Hematopoietic multipotent progenitor cell treated with erythropoietin and hydrocortisone succinate and interleukin-3 and kit ligand, for 8 days (in vitro differentiated cells): ENCODE measurements around the gene KRTAP5-9.
"Not testable (repeated sequence)": the region's sequence is repeated elsewhere in the genome, so short reads cannot be mapped to it uniquely, and the experiment has no call there.

Experiments
- DNase-seq: peaks from one replicate; pipeline ENCODE4 v3.0.0-alpha.2; 2015

Gene KRTAP5-9

DNA sequence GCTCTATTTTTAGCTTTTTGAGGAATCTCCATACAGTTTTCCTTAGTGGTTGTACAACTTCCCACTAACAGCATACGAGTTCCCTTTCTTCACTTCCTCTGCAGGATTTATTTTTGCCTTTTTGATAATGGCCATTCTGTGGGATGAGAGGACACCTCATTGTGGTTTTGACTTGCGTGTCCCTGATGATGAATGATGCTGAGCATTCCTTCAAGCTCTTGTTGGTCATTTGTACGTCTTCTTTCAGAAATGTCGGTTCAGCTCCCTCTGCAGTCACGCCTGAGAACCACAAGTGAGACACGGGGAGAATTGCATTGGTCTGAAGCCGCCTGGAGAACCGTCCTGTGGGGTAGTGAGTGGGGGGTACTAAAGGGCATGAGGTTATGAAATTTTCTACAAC, 15.2 kb downstream of the KRTAP5-9 start:
- DNase-seq: peak; percentile 58

GRCh38 chr11:71564430-71564829, 16.2 kb downstream of the KRTAP5-9 start:
- DNase-seq: no peak

GRCh38 chr11:71565263-71565662, 17.0 kb downstream of the KRTAP5-9 start, which contains the start of gene KRTAP5-10:
Gene KRTAP5-10 (plus strand): TSS chr11:71565563. CDS start chr11:71565588, 25 bp downstream.
- no peak for DNase-seq

- no peak for DNase-seq
Observed at GRCh38 chr11:71566081-71566620, 17.9 kb downstream of the KRTAP5-9 start.

- not testable (repeated sequence) for DNase-seq
Observed at GRCh38 chr11:71566626-71567599, 18.7 kb downstream of the KRTAP5-9 start.

GRCh38 chr11:71567633-71568032, 19.4 kb downstream of the KRTAP5-9 start:
- not testable (repeated sequence) for DNase-seq

DNA sequence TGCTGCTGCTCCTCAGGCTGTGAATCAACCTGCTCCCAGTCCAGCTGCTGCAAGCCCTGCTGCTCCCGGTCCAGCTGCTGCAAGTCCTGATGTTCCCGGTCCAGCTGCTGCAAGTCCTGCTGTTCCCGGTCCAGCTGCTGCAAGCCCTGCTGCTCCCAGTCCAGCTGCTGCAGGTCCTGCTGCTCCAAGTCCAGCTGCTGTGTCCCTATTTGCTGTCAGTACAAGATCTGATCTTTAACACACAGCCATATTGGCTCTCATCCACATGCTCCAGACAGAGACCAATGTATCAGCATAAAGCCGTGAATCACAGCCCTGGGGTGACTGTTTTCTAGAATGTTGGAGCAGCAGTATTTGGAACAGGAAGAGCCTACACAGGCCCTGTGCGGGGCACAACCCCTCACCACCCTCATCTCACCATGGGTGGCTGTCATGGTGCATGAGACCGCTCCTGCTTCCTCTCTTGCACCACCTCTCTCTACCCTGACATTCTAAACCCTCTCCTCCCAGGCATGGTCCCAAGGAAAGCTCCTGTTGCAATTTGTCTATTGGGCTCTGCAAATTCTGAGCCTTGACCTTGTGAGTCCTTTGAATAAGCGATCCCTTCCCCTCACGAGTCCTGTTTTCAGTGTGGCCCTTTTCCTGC, 20.6 kb downstream of the KRTAP5-9 start:
- no peak for DNase-seq

- DNase-seq: not testable (repeated sequence)
Observed at GRCh38 chr11:71571101-71571850, 23.1 kb downstream of the KRTAP5-9 start.

DNA sequence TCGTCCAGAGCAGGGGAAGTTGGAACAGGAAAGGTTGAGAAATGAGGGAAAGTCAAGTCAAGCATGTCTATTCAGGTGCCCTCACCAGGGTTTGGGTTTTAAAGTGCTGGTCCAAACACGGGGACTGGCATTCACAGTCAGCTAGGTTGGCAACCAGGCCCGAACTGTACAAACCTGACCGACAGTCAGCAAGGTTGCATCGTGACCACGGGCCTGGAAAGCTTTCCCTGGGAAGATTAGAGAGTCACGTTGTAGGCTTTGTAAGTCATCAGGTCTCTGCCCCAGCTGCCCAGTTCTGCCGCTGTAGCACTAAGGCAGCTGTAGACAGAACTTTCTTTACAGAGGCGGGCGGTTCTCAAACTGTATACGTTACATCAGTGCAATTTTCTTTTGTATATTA, 24.6 kb downstream of the KRTAP5-9 start:
- no peak for DNase-seq

DNA sequence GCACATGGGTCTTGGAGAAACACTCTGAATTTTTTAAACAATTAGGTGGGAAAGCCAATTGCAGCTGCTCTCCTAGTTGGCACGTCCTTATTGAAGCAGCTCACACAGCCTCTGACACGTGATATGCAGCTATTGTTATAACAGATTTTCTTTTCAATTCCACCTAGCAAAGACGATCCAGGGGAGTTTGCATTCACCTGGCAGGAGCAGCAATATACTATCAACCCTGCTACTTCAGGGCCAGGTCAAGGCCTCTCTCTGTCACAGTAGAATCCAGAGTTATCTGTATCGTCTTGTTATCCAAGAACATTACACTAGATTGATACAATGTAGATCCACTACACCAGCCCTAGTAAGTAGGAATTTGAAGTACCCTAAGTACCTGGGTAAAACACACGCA, 26.2 kb downstream of the KRTAP5-9 start:
- no peak for DNase-seq

DNA sequence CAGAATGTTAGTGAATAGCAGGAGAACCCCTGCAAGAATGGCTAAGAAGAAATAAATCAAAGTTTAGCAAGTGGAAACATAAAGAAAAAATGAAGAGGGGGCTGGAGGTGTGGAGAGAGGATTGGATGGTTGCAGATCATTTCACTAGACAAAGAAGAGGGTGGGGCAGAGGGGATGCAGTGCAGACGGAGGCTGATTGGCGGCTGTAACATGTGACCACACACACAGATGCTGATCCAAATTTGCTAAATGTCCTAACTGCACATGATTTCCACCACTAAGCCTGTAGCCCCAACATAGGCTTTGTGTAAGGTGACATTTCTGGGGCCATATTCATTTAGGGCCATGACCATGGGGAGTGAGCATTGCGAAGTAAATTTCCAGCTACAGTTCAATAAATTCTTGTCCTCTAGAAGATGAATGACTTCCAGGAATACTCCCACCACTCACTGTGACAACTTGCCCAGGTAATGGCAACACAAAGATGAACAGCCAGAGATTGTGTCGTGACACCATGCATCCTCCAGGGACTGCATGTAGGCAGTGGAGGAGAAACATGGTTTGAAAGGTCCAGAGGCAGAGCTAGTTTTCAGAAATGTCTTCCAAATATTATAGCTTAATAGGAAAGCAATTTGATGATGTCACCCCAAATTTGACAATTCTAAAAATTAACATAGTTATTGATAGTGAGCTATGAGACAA, 27.7 kb downstream of the KRTAP5-9 start:
- no peak for DNase-seq

- not testable (repeated sequence) for DNase-seq
Observed at GRCh38 chr11:71576688-71577465, 28.7 kb downstream of the KRTAP5-9 start.

GRCh38 chr11:71577469-71578004, 29.3 kb downstream of the KRTAP5-9 start:
- no peak for DNase-seq

DNA sequence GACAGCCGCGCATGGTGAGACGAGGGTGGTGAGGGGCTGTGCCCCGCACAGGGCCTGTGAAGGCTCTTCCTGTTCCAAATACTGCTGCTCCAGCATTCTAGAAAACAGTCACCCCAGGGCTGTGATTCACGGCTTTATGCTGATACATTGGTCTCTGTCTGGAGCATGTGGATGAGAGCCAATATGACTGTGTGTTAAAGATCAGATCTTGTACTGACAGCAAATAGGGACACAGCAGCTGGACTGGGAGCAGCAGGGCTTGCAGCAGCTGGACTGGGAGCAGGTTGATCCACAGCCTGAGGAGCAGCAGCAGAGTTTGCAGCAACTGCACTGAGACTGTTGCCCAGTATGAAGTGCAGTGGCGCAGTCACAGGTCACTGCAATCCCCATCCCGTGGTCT, 31.3 kb downstream of the KRTAP5-9 start:
- not testable (repeated sequence) for DNase-seq

GRCh38 chr11:71580057-71581003, 32.1 kb downstream of the KRTAP5-9 start:
- DNase-seq: peak; percentile 69

DNA sequence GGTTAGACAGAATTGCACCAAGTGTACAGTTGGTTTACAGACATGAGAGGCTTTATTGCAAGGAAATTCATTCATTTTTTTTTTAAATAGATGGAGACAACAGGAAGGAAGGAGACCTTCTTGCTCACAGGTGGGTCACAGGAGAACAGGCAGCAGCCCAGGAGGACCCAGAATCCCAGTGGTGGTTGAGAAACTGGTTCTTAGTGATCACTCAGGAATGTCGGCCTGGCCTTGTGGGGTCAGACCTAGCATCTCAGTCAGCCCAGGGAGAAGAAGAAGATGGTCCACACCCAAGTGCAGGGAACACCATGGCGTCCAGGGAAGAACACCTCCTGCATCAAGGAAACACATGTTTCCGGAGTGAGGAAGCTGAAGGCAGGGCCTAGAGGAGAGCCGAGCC, 33.6 kb downstream of the KRTAP5-9 start:
- DNase-seq: no peak

GRCh38 chr11:71582309-71582895, 34.2 kb downstream of the KRTAP5-9 start, which contains the start of gene KRTAP5-11:
Gene KRTAP5-11 (minus strand): TSS chr11:71582875. CDS start chr11:71582837, 38 bp downstream.
- DNase-seq: no peak

DNA sequence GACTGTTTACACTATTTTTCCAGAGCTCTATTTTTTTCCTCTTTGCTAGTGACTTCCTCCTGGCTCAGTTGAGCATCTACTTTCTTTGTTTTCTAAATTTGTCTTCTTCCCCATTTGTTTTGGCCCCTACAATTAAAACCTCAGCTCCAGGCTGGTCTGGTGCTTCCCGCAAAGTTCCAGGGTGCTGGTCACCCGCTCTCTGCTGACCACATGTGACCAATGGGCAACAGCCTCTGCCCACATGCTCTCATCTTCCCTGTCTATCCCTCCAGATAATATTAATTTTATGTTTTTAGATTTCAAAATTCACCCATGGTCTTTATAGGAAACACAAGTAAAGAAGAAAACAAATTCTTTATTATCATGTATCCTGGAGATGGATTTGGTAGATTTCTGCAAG, 34.7 kb downstream of the KRTAP5-9 start:
- DNase-seq: not testable (repeated sequence)

- DNase-seq: not testable (repeated sequence)
Observed at GRCh38 chr11:71585673-71586072, 37.5 kb downstream of the KRTAP5-9 start.
